Measurements from ENCODE around the gene PEPD. TPM values are rescaled to one million over a fixed set of nuclear protein-coding genes. Genes with fewer than 3 reads are reported as not detected.

Gene PEPD
- total RNA-seq, 1 experiment from 2014 or later = 40.5 TPM

DNA sequence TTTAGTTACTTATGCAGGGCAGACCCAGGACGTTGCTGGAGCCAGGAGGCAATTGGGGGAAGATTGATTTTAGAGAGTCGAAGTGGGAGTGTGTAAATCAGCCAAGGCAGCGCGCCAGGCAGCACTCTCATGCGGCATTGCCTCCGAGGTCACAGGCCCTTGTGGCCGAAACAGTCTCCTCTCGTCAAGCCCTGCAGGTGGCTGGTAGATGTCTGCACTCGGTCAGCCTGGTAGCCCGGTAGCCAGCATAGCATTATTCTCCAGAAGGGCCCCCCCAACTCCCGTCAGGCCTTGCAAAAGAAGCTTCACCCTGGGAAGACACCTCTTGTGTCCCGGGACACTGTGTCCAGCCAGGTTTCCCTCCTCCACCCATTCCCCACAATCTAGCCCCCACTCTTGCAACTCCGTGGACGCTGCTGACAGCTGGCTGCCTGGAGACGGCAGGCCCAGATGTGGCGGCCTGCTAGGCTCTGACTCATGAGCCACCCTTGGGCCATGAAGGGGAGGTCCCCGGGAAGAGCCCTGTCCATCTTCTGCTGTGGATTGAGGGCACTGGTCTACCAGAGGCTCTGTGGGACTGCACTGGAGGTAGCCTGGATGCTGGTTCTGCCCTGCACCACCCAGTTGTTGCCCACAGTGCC is 2.6 kb upstream of the PEPD start:
- no peaks in the 10 kb centered on the region for H3K9me3 ChIP-seq (ENCODE audit: control insufficient read depth in 1 of 2, insufficient read depth in 1 of 2, low read depth in 1 of 2, low read length in 2 of 2)
- DNase-seq (ENCODE audit: low read depth, low spot score) (no peak), ATAC-seq (no peak)
- H4K20me1 ChIP-seq (ENCODE audit: insufficient read depth) = no peaks in the 10 kb centered on the region
- RAD21 ChIA-PET (ENCODE audit: low non-redundant PET in 1 of 2, low total read pairs in 2 of 2, uncharacterized antibody in 2 of 2, unreplicated experiment in 2 of 2) = no interaction called here
- POLR2A ChIA-PET = no interaction called here
- no peak overlapping the region for H3K4me2 ChIP-seq (ENCODE audit: low read length)
- no TSS peak for BruUV-seq (replicated peaks)
- no peaks in the 10 kb centered on the region for H3K9me2 ChIP-seq (ENCODE audit: insufficient read depth)
- peaks cover 7% of the 10 kb centered on the region; the same call in 1 of the 2 replicates for H3K79me2 ChIP-seq (ENCODE audit: insufficient read depth, low read length)
- peaks cover 4% of the 10 kb centered on the region; the same call in 1 of the 2 replicates for H3K27me3 ChIP-seq (ENCODE audit: insufficient read depth, low read length)
- H3K4me1 ChIP-seq (ENCODE audit: control insufficient read depth in 1 of 2, insufficient read depth in 2 of 2, low read length in 2 of 2) = peaks cover 7 to 18% of the 10 kb centered on the region in 2 experiments; a peak in 3 of 4 replicates
- TF ChIP-seq POLR2A (IDR thresholded peaks at IDR 0.05; ENCODE audit: borderline replicate concordance, extremely low read depth, insufficient read depth, insufficient read length) (no peak), SRF (IDR thresholded peaks at IDR 0.05; ENCODE audit: low read depth) (no peak)
- H2AFZ ChIP-seq (ENCODE audit: low read depth, low read length, poor library complexity, severe bottlenecking) = no peak overlapping the region
- intact Hi-C loops (cut with micrococcal nuclease) = no loop called here
- H3K4me3 ChIP-seq (replicated peaks in 1 of 2; ENCODE audit: low read depth in 1 of 2, low read length in 2 of 2) = no peak overlapping the region
- no peak overlapping the region for H3K9ac ChIP-seq (ENCODE audit: low read length)
- no peaks in the 10 kb centered on the region for H3K36me3 ChIP-seq (ENCODE audit: control insufficient read depth in 1 of 2, insufficient read depth in 2 of 2, low read length in 2 of 2)
- CTCF ChIA-PET = no interaction called here
- H3K27ac ChIP-seq (ENCODE audit: low read depth, low read length) = no peak overlapping the region

- no peak overlapping the region for H3K4me2 ChIP-seq (ENCODE audit: low read length)
- no peak overlapping the region for H3K9ac ChIP-seq (ENCODE audit: low read length)
- H3K9me3 ChIP-seq (ENCODE audit: control insufficient read depth in 1 of 2, insufficient read depth in 1 of 2, low read depth in 1 of 2, low read length in 2 of 2) = no peaks in the 10 kb centered on the region
- no peak overlapping the region for H2AFZ ChIP-seq (ENCODE audit: low read depth, low read length, poor library complexity, severe bottlenecking)
- ChIA-PET CTCF (no interaction called here), POLR2A (no interaction called here), RAD21 (ENCODE audit: low non-redundant PET in 1 of 2, low total read pairs in 2 of 2, uncharacterized antibody in 2 of 2, unreplicated experiment in 2 of 2) (no interaction called here)
- no peak overlapping the region for H3K27ac ChIP-seq (ENCODE audit: low read depth, low read length)
- TF ChIP-seq SP1 (IDR thresholded peaks at IDR 0.05; ENCODE audit: low read depth) (no peak), SIN3A (IDR thresholded peaks at IDR 0.05; ENCODE audit: low read depth) (no peak)
- H4K20me1 ChIP-seq (ENCODE audit: insufficient read depth) = no peaks in the 10 kb centered on the region
- DNase-seq (ENCODE audit: low read depth, low spot score) (no peak), ATAC-seq (no peak)
- intact Hi-C loops (cut with micrococcal nuclease) = no loop called here
- H3K36me3 ChIP-seq (ENCODE audit: control insufficient read depth in 1 of 2, insufficient read depth in 2 of 2, low read length in 2 of 2) = no peaks in the 10 kb centered on the region
- H3K4me3 ChIP-seq (replicated peaks in 1 of 2; ENCODE audit: low read depth in 1 of 2, low read length in 2 of 2) = no peak overlapping the region
- no peaks in the 10 kb centered on the region for H3K9me2 ChIP-seq (ENCODE audit: insufficient read depth)
- H3K79me2 ChIP-seq (ENCODE audit: insufficient read depth, low read length) = peaks cover 7% of the 10 kb centered on the region; the same call in 1 of the 2 replicates
- peaks cover 7 to 18% of the 10 kb centered on the region in 2 experiments; a peak in 3 of 4 replicates for H3K4me1 ChIP-seq (ENCODE audit: control insufficient read depth in 1 of 2, insufficient read depth in 2 of 2, low read length in 2 of 2)
- BruUV-seq (replicated peaks) = no TSS peak
- H3K27me3 ChIP-seq (ENCODE audit: insufficient read depth, low read length) = peaks cover 4% of the 10 kb centered on the region; the same call in 1 of the 2 replicates
Measured at GRCh38 chr19:33523167-33523566, 1.6 kb upstream of the PEPD start.

Data from HCT116 (cell line).